Lower leg skin (tissue), 3 donors: Measurements from ENCODE around the gene YTHDC2.

Experiments
- POLR2A ChIP-seq, 2 donors: fragments of 450-650 bp; IDR thresholded peaks; one replicate each; pipeline ENCODE4 v1.6.1; 2016 to 2017; ENCODE audit warnings: antibody characterized with exemption in 2 of 2, mild to moderate bottlenecking in 1 of 2, moderate library complexity in 1 of 2
- TF ChIP-seq, protein P1 (sequence below), 3 donors: fragments of 450-650 bp; IDR thresholded peaks; one replicate each; pipeline ENCODE4 v1.5.1; 2016; ENCODE audit warnings: antibody characterized with exemption in 3 of 3, mild to moderate bottlenecking in 3 of 3, moderate library complexity in 2 of 3

DNA sequence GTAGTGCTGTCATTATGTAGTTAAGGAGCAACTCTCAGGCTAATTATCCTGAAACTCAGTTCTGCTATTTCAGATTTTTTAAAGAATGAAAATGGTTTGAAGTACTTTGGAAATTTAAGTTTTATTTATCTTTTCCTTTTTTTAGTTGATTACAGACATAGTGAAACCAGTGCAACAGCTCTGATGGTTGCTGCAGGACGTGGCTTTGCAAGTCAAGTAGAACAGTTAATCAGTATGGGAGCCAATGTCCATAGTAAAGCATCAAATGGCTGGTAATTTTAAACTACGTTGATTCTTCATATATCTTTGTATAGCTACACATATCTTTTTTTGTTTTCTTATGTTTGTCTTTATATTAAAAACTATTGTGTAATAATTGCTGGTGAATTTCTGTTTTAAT is 34.9 kb downstream of the YTHDC2 start:
- TF ChIP-seq, protein P1, sequence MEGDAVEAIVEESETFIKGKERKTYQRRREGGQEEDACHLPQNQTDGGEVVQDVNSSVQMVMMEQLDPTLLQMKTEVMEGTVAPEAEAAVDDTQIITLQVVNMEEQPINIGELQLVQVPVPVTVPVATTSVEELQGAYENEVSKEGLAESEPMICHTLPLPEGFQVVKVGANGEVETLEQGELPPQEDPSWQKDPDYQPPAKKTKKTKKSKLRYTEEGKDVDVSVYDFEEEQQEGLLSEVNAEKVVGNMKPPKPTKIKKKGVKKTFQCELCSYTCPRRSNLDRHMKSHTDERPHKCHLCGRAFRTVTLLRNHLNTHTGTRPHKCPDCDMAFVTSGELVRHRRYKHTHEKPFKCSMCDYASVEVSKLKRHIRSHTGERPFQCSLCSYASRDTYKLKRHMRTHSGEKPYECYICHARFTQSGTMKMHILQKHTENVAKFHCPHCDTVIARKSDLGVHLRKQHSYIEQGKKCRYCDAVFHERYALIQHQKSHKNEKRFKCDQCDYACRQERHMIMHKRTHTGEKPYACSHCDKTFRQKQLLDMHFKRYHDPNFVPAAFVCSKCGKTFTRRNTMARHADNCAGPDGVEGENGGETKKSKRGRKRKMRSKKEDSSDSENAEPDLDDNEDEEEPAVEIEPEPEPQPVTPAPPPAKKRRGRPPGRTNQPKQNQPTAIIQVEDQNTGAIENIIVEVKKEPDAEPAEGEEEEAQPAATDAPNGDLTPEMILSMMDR (IDR thresholded peaks at IDR 0.05): no peak
- no peak for TF ChIP-seq POLR2A (IDR thresholded peaks at IDR 0.05)
